ENCODE data around the gene ACRBP. TPM values are rescaled to one million over a fixed set of nuclear protein-coding genes. Genes with fewer than 3 reads are reported as not detected.

ACRBP gene
- total RNA-seq, 1 experiment from 2014 or later, result 0.77 TPM

DNA sequence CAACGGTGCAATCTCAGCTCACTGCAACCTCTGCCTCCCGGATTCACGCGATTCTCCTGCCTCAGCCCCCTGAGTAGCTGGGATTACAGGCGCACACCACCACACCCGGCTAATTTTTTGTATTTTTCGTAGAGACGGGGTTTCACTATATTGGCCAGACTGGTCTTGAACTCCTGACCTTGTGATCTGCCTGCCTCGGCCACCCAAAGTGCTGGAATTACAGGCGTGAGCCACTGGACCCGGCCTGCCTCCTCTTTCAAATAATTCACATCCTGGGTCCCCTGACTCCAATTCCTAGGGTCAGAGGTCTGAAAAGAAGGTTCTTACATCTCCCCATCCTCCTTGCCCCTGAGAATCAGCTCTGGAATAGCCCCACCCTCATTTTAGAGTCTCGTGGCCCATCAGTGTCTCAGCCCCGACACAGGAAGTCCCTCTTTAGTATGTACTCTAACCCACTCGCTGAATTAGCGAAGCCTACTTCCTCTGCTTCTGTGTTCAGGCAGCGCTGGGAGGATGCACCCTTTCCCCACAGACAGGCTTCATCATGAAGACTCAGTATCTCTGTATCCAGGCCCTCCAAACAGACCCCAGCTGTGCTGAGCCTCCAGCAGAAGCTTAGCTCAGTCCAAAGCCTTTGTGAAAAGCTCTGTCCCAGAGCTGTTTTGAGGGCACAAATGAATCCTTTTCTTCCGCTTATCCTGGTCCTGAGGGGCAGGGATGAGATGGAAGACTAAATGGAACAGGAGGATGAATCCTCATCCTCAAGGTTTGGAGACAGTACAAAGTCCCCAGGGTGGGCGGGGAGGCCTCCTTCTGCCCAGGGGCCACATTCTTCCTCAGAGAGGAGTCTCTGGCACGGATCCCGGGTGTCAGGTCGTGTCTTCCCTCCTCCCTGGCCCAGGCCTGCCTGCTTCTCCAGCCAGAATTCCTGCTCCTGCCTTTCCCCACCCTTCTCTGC, 14.9 kb downstream of the ACRBP start:
- H3K27me3 ChIP-seq (ENCODE audit: low read length), result no peaks in the 10 kb centered on the region
- intact Hi-C loops (cut with micrococcal nuclease), result no loop called here
- H3K9ac ChIP-seq (ENCODE audit: low read length), result no peak overlapping the region
- no peaks in the 10 kb centered on the region for H4K20me1 ChIP-seq (ENCODE audit: low read length)
- no peak overlapping the region for H3K4me2 ChIP-seq (ENCODE audit: low read length)
- no peaks in the 10 kb centered on the region for H3K9me2 ChIP-seq (replicated peaks; ENCODE audit: low read length)
- ChIA-PET CTCF (no interaction called here), POLR2A (ENCODE audit: unreplicated experiment) (no interaction called here)
- TF ChIP-seq EZH2phosphoT487 (IDR thresholded peaks at IDR 0.05; ENCODE audit: borderline replicate concordance, low read length), result no peak
- no peak for TF ChIP-seq EZH2 (IDR thresholded peaks at IDR 0.05; ENCODE audit: low read length, unreplicated experiment)
- TF ChIP-seq, protein P1, sequence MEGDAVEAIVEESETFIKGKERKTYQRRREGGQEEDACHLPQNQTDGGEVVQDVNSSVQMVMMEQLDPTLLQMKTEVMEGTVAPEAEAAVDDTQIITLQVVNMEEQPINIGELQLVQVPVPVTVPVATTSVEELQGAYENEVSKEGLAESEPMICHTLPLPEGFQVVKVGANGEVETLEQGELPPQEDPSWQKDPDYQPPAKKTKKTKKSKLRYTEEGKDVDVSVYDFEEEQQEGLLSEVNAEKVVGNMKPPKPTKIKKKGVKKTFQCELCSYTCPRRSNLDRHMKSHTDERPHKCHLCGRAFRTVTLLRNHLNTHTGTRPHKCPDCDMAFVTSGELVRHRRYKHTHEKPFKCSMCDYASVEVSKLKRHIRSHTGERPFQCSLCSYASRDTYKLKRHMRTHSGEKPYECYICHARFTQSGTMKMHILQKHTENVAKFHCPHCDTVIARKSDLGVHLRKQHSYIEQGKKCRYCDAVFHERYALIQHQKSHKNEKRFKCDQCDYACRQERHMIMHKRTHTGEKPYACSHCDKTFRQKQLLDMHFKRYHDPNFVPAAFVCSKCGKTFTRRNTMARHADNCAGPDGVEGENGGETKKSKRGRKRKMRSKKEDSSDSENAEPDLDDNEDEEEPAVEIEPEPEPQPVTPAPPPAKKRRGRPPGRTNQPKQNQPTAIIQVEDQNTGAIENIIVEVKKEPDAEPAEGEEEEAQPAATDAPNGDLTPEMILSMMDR (conservative IDR thresholded peaks at IDR 0.05; ENCODE audit: low read depth, low read length), result no peak
- no peaks in the 10 kb centered on the region for H3K79me2 ChIP-seq (ENCODE audit: low read length)
- no peak overlapping the region for H3K27ac ChIP-seq (ENCODE audit: low read length)
- DNase-seq, result no peak
- no peaks in the 10 kb centered on the region for H3K9me3 ChIP-seq (ENCODE audit: low read length)
- H3F3A ChIP-seq (ENCODE audit: low read length, unreplicated experiment), result no peaks in the 10 kb centered on the region
- no TSS peak for BruUV-seq (replicated peaks)
- peaks cover 16% of the 10 kb centered on the region for H3K4me1 ChIP-seq (ENCODE audit: insufficient read depth, low read length)
- no peak overlapping the region for H3K4me3 ChIP-seq (ENCODE audit: low read length)
- ATAC-seq, result no peak
- no peak overlapping the region for H2AFZ ChIP-seq (ENCODE audit: low read length)
- no peaks in the 10 kb centered on the region for H3K36me3 ChIP-seq (ENCODE audit: low read depth, low read length)

DNA sequence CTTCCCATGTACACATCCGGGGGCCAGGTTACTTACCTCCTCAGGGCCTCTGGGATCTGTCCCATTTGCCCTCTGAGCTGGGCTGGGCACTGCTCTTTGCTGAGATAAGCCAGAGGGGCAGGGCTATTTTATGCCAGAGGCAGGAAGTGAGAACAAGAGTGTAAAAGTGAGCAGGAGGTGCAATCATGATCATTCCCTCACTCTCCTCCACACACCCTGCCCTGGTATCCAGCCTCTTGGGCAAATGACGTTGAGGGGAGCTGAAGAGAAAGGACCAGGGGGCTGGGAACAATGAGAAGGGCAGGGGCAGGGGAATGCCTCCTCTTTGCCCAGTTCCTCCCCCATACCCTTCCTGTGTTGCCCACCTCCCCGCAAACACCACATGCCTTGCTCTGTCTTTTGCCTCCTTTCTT, 15.7 kb downstream of the ACRBP start:
- no peaks in the 10 kb centered on the region for H3K79me2 ChIP-seq (ENCODE audit: low read length)
- DNase-seq (no peak), ATAC-seq (no peak)
- H2AFZ ChIP-seq (ENCODE audit: low read length), result no peak overlapping the region
- intact Hi-C loops (cut with micrococcal nuclease), result no loop called here
- CTCF ChIA-PET, result no interaction called here
- no peaks in the 10 kb centered on the region for H4K20me1 ChIP-seq (ENCODE audit: low read length)
- TF ChIP-seq, protein P1 (conservative IDR thresholded peaks at IDR 0.05; ENCODE audit: low read depth, low read length), result no peak
- TF ChIP-seq EZH2phosphoT487 (IDR thresholded peaks at IDR 0.05; ENCODE audit: borderline replicate concordance, low read length) (no peak), EZH2 (IDR thresholded peaks at IDR 0.05; ENCODE audit: low read length, unreplicated experiment) (no peak)
- H3K4me2 ChIP-seq (ENCODE audit: low read length), result no peak overlapping the region
- peaks cover 15% of the 10 kb centered on the region for H3K4me1 ChIP-seq (ENCODE audit: insufficient read depth, low read length)
- no peaks in the 10 kb centered on the region for H3F3A ChIP-seq (ENCODE audit: low read length, unreplicated experiment)
- no TSS peak for BruUV-seq (replicated peaks)
- POLR2A ChIA-PET (ENCODE audit: unreplicated experiment), result no interaction called here
- no peak overlapping the region for H3K27ac ChIP-seq (ENCODE audit: low read length)
- no peaks in the 10 kb centered on the region for H3K27me3 ChIP-seq (ENCODE audit: low read length)
- no peaks in the 10 kb centered on the region for H3K9me3 ChIP-seq (ENCODE audit: low read length)
- H3K36me3 ChIP-seq (ENCODE audit: low read depth, low read length), result no peaks in the 10 kb centered on the region
- H3K9ac ChIP-seq (ENCODE audit: low read length), result no peak overlapping the region
- H3K4me3 ChIP-seq (ENCODE audit: low read length), result no peak overlapping the region
- H3K9me2 ChIP-seq (replicated peaks; ENCODE audit: low read length), result no peaks in the 10 kb centered on the region

DNA sequence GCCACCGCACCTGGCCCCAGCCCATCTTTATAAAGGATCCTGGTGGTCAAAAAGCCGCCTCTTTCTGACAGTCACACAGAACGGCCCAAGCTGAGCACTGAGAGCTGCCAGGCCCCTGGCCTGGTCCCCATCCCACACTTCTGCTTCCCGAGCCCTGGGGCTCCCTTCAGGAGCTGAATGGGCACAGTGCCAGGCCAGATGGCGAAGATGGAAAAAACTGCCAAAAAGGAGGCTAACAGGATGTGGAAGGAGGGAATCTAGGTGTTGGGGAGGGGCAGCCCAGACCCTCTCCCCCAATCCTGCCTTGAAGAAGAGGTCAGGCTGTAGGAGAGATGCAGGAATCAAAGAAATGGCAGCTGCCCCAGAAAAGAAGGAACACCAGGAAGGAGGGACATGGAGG, 16.5 kb downstream of the ACRBP start:
- POLR2A ChIA-PET (ENCODE audit: unreplicated experiment), result no interaction called here
- H3K4me2 ChIP-seq (ENCODE audit: low read length), result no peak overlapping the region
- TF ChIP-seq EZH2phosphoT487 (IDR thresholded peaks at IDR 0.05; ENCODE audit: borderline replicate concordance, low read length) (no peak), EZH2 (IDR thresholded peaks at IDR 0.05; ENCODE audit: low read length, unreplicated experiment) (no peak)
- TF ChIP-seq, protein P1 (conservative IDR thresholded peaks at IDR 0.05; ENCODE audit: low read depth, low read length), result no peak
- no peak for ATAC-seq
- DNase-seq, result no peak
- H3K36me3 ChIP-seq (ENCODE audit: low read depth, low read length), result no peaks in the 10 kb centered on the region
- no peaks in the 10 kb centered on the region for H4K20me1 ChIP-seq (ENCODE audit: low read length)
- no TSS peak for BruUV-seq (replicated peaks)
- H2AFZ ChIP-seq (ENCODE audit: low read length), result no peak overlapping the region
- H3K9ac ChIP-seq (ENCODE audit: low read length), result no peak overlapping the region
- no peaks in the 10 kb centered on the region for H3K9me2 ChIP-seq (replicated peaks; ENCODE audit: low read length)
- intact Hi-C loops (cut with micrococcal nuclease), result no loop called here
- no peaks in the 10 kb centered on the region for H3F3A ChIP-seq (ENCODE audit: low read length, unreplicated experiment)
- H3K4me3 ChIP-seq (ENCODE audit: low read length), result no peak overlapping the region
- CTCF ChIA-PET, result no interaction called here
- no peaks in the 10 kb centered on the region for H3K27me3 ChIP-seq (ENCODE audit: low read length)
- no peaks in the 10 kb centered on the region for H3K79me2 ChIP-seq (ENCODE audit: low read length)
- no peaks in the 10 kb centered on the region for H3K9me3 ChIP-seq (ENCODE audit: low read length)
- no peak overlapping the region for H3K27ac ChIP-seq (ENCODE audit: low read length)
- H3K4me1 ChIP-seq (ENCODE audit: insufficient read depth, low read length), result peaks cover 7% of the 10 kb centered on the region

Data from PC-3 (cell line).